Measurements from ENCODE around the gene ZNF8.

DNA sequence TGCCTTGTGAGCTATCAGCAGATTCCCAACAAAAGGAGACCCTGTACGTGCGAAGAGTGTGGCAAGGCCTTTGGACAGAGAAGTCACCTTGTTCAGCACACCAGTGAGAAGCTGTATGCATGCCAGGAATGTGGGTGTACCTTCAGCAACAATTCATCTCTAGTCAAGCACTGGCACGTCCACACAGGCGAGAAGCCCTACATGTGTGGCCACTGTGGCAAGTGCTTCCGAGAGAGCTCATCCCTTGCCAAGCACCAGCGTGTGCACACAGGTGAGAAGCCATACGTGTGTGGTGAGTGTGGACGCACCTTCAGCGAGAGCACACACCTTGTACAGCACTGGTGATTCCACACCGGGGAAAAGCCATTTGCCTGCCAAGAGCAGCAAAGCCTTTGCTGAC lies 40.5 kb downstream of the ZNF8 start:
- no peak for TF ChIP-seq CTCF (IDR thresholded peaks at IDR 0.05; ENCODE audit: poor library complexity, severe bottlenecking)
- no peak for TF ChIP-seq POLR2AphosphoS5 (IDR thresholded peaks at IDR 0.05)
- TF ChIP-seq RAD21 (conservative IDR thresholded peaks at IDR 0.05): no peak
- TF ChIP-seq, protein P1, sequence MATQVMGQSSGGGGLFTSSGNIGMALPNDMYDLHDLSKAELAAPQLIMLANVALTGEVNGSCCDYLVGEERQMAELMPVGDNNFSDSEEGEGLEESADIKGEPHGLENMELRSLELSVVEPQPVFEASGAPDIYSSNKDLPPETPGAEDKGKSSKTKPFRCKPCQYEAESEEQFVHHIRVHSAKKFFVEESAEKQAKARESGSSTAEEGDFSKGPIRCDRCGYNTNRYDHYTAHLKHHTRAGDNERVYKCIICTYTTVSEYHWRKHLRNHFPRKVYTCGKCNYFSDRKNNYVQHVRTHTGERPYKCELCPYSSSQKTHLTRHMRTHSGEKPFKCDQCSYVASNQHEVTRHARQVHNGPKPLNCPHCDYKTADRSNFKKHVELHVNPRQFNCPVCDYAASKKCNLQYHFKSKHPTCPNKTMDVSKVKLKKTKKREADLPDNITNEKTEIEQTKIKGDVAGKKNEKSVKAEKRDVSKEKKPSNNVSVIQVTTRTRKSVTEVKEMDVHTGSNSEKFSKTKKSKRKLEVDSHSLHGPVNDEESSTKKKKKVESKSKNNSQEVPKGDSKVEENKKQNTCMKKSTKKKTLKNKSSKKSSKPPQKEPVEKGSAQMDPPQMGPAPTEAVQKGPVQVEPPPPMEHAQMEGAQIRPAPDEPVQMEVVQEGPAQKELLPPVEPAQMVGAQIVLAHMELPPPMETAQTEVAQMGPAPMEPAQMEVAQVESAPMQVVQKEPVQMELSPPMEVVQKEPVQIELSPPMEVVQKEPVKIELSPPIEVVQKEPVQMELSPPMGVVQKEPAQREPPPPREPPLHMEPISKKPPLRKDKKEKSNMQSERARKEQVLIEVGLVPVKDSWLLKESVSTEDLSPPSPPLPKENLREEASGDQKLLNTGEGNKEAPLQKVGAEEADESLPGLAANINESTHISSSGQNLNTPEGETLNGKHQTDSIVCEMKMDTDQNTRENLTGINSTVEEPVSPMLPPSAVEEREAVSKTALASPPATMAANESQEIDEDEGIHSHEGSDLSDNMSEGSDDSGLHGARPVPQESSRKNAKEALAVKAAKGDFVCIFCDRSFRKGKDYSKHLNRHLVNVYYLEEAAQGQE (IDR thresholded peaks at IDR 0.05; ENCODE audit: borderline replicate concordance): no peak
